ENCODE measurements around the gene GATB.
A peak's percentile ranks its signal among the peaks of the same experiment; 100 is the strongest.

The GATB gene

DNA sequence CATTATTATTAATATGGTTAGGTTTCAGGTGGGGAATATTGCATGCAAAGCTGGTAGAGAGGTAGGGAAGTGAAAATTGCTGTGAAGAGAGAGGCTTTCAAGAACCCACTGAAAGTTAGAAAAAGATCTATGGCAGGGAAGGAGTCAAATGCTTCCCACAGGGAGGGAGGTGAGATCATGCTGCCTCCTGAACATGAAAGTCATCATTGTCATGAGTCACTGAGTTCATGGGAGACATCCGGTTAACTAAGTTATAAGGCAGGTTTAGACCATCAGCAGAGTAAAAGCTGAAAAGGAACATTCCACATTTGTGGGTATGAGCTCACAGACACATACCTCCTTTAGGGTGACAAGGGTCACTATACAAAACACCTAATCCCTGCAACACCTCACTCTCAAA lies 16.2 kb downstream of the GATB start:
- ATAC-seq = peak; percentile 95
- TF ChIP-seq GLIS3 (CRISPR knock-in tag; IDR thresholded peaks at IDR 0.05) (0 out of 2 replicates have a peak, but pooled peaks have one; percentile 45), CSDC2 (CRISPR knock-in tag; IDR thresholded peaks at IDR 0.05) (peak; percentile 43; the same call in 1 of the 2 replicates), ISL1 (CRISPR knock-in tag; IDR thresholded peaks at IDR 0.05) (peak; percentile 54; the same call in 1 of the 2 replicates), TOX (CRISPR knock-in tag; IDR thresholded peaks at IDR 0.05; ENCODE audit: borderline replicate concordance) (no peak)
- TF ChIP-seq, protein P1, sequence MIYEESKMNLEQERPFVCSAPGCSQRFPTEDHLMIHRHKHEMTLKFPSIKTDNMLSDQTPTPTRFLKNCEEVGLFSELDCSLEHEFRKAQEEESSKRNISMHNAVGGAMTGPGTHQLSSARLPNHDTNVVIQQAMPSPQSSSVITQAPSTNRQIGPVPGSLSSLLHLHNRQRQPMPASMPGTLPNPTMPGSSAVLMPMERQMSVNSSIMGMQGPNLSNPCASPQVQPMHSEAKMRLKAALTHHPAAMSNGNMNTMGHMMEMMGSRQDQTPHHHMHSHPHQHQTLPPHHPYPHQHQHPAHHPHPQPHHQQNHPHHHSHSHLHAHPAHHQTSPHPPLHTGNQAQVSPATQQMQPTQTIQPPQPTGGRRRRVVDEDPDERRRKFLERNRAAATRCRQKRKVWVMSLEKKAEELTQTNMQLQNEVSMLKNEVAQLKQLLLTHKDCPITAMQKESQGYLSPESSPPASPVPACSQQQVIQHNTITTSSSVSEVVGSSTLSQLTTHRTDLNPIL (CRISPR knock-in tag; IDR thresholded peaks at IDR 0.05; ENCODE audit: low read depth) = peak; percentile 80

DNA sequence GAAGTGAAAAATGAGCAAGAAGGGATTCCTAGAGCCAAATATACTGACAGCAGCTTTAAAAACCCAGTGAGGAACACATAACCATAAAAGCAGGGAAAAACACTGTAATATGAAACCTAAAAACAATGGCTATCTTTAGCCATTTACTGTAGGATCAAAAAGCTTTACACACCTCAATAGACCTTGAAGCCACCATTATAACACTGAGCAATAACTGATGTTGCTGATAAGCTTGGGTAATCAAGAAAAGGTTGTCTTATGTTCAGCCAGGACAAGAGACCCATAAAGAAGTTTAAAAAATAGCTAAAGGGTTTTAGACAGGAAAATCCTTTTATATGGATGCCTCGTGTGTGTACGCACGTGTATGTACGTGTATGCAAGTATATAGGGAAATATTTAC lies 16.9 kb downstream of the GATB start:
- TF ChIP-seq OSR1 (CRISPR knock-in tag; IDR thresholded peaks at IDR 0.05) (no peak), PPARA (CRISPR knock-in tag; IDR thresholded peaks at IDR 0.05; ENCODE audit: borderline replicate concordance) (no peak), RARB (CRISPR knock-in tag; IDR thresholded peaks at IDR 0.05) (no peak), CSDC2 (CRISPR knock-in tag; IDR thresholded peaks at IDR 0.05) (no peak), ARNTL (CRISPR knock-in tag; IDR thresholded peaks at IDR 0.05; ENCODE audit: borderline replicate concordance, low read depth) (no peak), POU6F1 (CRISPR knock-in tag; IDR thresholded peaks at IDR 0.05; ENCODE audit: borderline replicate concordance, low read depth) (no peak), ZNF565 (CRISPR knock-in tag; conservative IDR thresholded peaks at IDR 0.05; ENCODE audit: low read depth) (no peak), SNAI2 (CRISPR knock-in tag; IDR thresholded peaks at IDR 0.05) (no peak), CSRNP3 (CRISPR knock-in tag; IDR thresholded peaks at IDR 0.05) (no peak), BACH2 (CRISPR knock-in tag; IDR thresholded peaks at IDR 0.05; ENCODE audit: borderline replicate concordance) (no peak), ISL1 (CRISPR knock-in tag; IDR thresholded peaks at IDR 0.05) (no peak), ZNF70 (CRISPR knock-in tag; IDR thresholded peaks at IDR 0.05) (no peak), ZC3H10 (CRISPR knock-in tag; IDR thresholded peaks at IDR 0.05) (no peak), ZNF8 (CRISPR knock-in tag; IDR thresholded peaks at IDR 0.05) (no peak), TCF4 (CRISPR knock-in tag; IDR thresholded peaks at IDR 0.05; ENCODE audit: borderline replicate concordance) (no peak), ZFP30 (CRISPR knock-in tag; IDR thresholded peaks at IDR 0.05) (no peak), TSHZ2 (CRISPR knock-in tag; IDR thresholded peaks at IDR 0.05) (no peak)
- no peak for ATAC-seq

- no peak for ATAC-seq
- TF ChIP-seq TSHZ2 (CRISPR knock-in tag; IDR thresholded peaks at IDR 0.05) (no peak), BACH2 (CRISPR knock-in tag; IDR thresholded peaks at IDR 0.05; ENCODE audit: borderline replicate concordance) (no peak), ESRRG (CRISPR knock-in tag; IDR thresholded peaks at IDR 0.05) (no peak), PATZ1 (CRISPR knock-in tag; IDR thresholded peaks at IDR 0.05; ENCODE audit: borderline replicate concordance) (no peak)
These were observed 17.5 kb downstream of the GATB start for GRCh38 chr4:151743128-151743854.
